Stimulated activated CD8-positive, alpha-beta memory T cell treated with anti-CD3 and anti-CD28 coated beads, Interleukin-4, amount 100 ng/mL, for 1 hour (primary cell): ENCODE data around the gene ZNF649.

Experiments used
- DNase-seq, 2 donors: peaks; one replicate each; pipeline ENCODE4 v3.0.0-alpha.2; 2020; ENCODE audit warnings: low read depth in 2 of 2, low spot score in 1 of 2

Gene ZNF649

DNA sequence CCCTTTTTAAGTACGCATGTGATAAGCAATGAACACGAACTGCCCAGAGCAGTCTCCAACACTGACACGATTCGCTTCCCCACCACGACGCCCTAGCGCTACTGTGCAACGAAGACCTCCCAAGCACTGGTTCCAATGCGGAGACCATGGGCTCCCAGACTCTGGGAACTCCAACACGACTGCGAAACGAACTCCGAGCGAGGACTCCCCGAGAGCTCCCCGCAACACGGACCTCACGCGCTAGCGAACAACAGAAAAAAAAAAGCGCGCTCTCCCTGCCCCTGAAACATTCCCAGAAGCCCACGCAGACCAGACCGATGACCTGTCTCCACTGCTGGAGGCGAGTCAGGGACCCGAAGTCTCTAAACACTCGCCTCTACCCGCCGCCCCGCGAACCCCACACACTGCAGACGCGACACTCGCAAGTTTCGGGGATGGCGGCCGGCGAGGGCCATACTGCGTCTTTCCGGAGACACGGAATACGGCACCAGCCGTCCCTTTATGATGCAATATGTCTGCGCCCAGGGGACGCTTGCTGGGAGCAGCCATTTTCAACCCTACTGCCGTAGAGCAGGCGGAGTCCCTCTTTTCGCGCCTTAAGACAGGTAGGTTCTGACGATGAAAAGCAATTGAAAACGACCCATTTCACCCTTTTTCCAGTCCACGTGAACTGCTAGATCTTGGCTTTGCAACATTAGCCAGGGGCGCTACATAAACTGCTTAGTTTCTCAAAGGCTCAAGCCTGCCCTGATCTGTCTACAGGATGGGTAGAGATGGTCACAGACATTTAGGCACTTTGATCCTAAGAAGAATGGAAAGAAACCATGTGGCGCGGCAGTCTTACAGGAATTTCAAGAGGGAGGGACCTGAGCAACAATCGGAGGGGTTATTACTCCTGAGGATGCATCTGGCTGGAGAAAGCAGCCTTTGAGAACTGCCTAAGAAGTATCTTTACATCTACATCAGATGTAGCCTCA, 17.0 kb downstream of the ZNF649 start, which contains the start of gene ZNF577:
ZNF577 (minus strand) TSS at position 430 of the 977 bp plus-strand sequence. CDS start 7,569 bp downstream, outside the sequence.
- peak; percentile 16 to 40 for DNase-seq

GRCh38 chr19:51884713-51885112, 20.1 kb downstream of the ZNF649 start:
- no peak for DNase-seq

DNA sequence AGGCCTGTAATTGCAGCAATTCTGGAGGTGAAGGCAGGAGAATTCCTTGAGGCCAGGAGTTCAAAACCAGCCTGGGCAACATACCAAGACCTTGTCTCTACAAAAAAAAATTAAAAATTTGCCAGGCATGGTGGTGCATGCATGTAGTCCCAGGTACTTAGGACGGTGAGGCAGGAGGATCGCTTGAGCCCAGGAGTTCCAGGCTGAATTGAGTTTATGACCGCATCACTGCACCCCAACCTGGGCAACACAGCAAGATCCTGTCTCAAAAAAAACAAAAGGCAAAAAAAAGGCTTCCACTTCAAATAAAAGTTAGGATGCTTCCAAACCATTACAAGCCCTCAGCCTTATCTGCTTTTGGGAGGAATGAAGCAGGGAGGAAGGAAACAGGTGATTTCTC, 22.3 kb downstream of the ZNF649 start:
- DNase-seq = no peak

DNA sequence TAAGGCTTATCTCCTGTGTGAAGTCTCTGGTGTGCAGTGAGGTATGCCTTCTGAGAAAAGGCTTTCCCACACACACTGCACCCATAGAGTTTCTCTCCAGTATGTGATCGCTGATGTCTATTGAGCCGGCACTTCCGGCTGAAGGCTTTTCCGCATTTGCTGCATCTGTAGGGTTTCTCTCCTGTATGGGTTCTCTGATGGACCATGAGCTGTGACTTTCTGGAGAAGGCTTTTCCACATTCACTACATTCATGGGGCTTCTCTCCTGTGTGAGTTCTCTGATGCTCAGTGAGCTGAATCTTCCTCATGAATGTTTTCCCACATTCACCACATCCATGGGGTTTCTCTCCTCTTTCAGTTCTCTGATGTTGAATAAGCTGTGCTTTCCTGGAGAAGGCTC, 31.7 kb downstream of the ZNF649 start:
- no peak for DNase-seq

DNA sequence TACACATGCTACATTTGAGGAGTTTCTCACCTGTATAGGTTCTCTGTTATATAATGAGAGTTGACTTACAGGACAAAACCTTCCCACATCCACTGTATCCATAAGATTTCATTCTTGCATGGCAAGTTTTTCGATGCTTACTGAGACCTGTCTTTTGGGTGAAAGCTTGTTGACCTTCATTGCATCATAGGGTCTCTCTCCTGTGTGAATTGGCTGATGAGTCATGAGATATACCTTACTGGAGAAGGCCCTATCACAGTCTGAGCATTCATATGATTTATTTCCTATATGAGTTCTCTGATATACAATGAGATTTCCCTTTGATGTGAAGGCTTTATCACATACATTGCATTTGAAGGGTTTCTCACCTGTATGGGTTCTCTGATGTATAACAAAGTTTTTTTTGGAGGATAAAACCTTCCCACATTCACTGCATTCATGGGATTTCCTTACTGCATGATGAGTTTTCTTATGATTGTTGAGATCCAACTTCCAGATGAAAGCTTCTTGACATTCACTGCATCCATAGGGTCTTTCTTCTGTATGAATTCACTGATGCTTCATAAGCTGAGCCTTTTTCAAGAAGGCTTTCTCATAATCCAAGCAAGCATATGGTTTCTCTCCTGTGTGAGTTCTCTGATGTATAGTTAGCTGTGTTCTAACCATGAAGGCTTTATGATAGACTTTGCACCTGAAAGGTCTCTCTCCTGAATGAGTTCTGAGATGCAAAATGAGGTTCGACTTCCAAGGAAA, 42.8 kb downstream of the ZNF649 start:
- DNase-seq = no peak
